Measurements from ENCODE around the gene PLCXD1.
A peak's percentile ranks its signal among the peaks of the same experiment; 100 is the strongest.
"Not testable (repeated sequence)": the region's sequence is repeated elsewhere in the genome, so short reads cannot be mapped to it uniquely, and the experiment has no call there.

PLCXD1 gene

GRCh38 chrX:281166-281999 lies at the start of gene PLCXD1:
TSS of gene PLCXD1 (plus strand) at chrX:281381. CDS start at chrX:284188, 2,807 bp downstream.
- Mint-ChIP-seq H3K27ac (peak within 1 kb of the TSS; percentile 28 to 90), H3K9me3 (no peaks in the 10 kb centered on the region), H3K27me3 (no peaks in the 10 kb centered on the region), H3K4me1 (peaks cover 53% of the 10 kb centered on the region), H3K4me3 (peak within 1 kb of the TSS; percentile 83 to 88)
- ATAC-seq (no peak), DNase-seq (no peak)

GRCh38 chrX:231637-232277 lies 49.4 kb upstream of the PLCXD1 start:
- H3K27ac Mint-ChIP-seq, H3K27me3 Mint-ChIP-seq, H3K4me1 Mint-ChIP-seq, H3K4me3 Mint-ChIP-seq, H3K9me3 Mint-ChIP-seq, DNase-seq: not testable (repeated sequence)
- peak; percentile 89 for ATAC-seq

GRCh38 chrX:232278-232655 lies 48.9 kb upstream of the PLCXD1 start:
- ATAC-seq, result peak; percentile 55
- not testable (repeated sequence) for DNase-seq, H3K4me1 Mint-ChIP-seq, H3K4me3 Mint-ChIP-seq, H3K27ac Mint-ChIP-seq, H3K9me3 Mint-ChIP-seq, H3K27me3 Mint-ChIP-seq

- ATAC-seq, DNase-seq, H3K4me1 Mint-ChIP-seq, H3K9me3 Mint-ChIP-seq, H3K27ac Mint-ChIP-seq, H3K27me3 Mint-ChIP-seq, H3K4me3 Mint-ChIP-seq: not testable (repeated sequence)
Observed at GRCh38 chrX:236201-236600, 45.0 kb upstream of the PLCXD1 start.

GRCh38 chrX:250965-251364 lies 30.2 kb upstream of the PLCXD1 start:
- peaks cover 18% of the 10 kb centered on the region for H3K4me1 Mint-ChIP-seq
- H3K27ac Mint-ChIP-seq, result peak overlapping the region; percentile 92 to 94
- H3K27me3 Mint-ChIP-seq, result no peaks in the 10 kb centered on the region
- H3K4me3 Mint-ChIP-seq, result peak overlapping the region; percentile 66 to 72
- H3K9me3 Mint-ChIP-seq, result peaks cover 12% of the 10 kb centered on the region in 2 donors
- ATAC-seq (peak; percentile 67), DNase-seq (no peak)

GRCh38 chrX:251396-252243 lies 29.6 kb upstream of the PLCXD1 start:
- not testable (repeated sequence) for ATAC-seq, DNase-seq, H3K27me3 Mint-ChIP-seq
- peak overlapping the region; percentile 92 to 94 for H3K27ac Mint-ChIP-seq
- peaks cover 18% of the 10 kb centered on the region for H3K4me1 Mint-ChIP-seq
- peak overlapping the region; percentile 66 to 72 for H3K4me3 Mint-ChIP-seq
- H3K9me3 Mint-ChIP-seq, result peaks cover 12% of the 10 kb centered on the region in 2 donors

GRCh38 chrX:252244-252956 lies 28.8 kb upstream of the PLCXD1 start:
- ATAC-seq, result no peak
- Mint-ChIP-seq H3K27me3 (no peaks in the 10 kb centered on the region), H3K4me1 (peaks cover 18% of the 10 kb centered on the region), H3K27ac (no peak overlapping the region), H3K4me3 (no peak overlapping the region), H3K9me3 (peaks cover 12% of the 10 kb centered on the region in 2 donors)
- no peak for DNase-seq

- Mint-ChIP-seq H3K4me3 (no peak overlapping the region), H3K27me3 (no peaks in the 10 kb centered on the region), H3K9me3 (peaks cover 12% of the 10 kb centered on the region in 2 donors), H3K4me1 (peaks cover 18% of the 10 kb centered on the region), H3K27ac (no peak overlapping the region)
- ATAC-seq (no peak), DNase-seq (no peak)
Observed at GRCh38 chrX:252957-253291, 28.3 kb upstream of the PLCXD1 start.

GRCh38 chrX:253451-254297 lies 27.5 kb upstream of the PLCXD1 start:
- no peak overlapping the region for H3K27ac Mint-ChIP-seq
- H3K4me1 Mint-ChIP-seq, result peaks cover 18% of the 10 kb centered on the region
- peaks cover 12% of the 10 kb centered on the region in 2 donors for H3K9me3 Mint-ChIP-seq
- no peak overlapping the region for H3K4me3 Mint-ChIP-seq
- no peak for DNase-seq
- peak; percentile 19 for ATAC-seq
- no peaks in the 10 kb centered on the region for H3K27me3 Mint-ChIP-seq

GRCh38 chrX:254630-255215 lies 26.5 kb upstream of the PLCXD1 start:
- no peak overlapping the region for H3K4me3 Mint-ChIP-seq
- peaks cover 18% of the 10 kb centered on the region for H3K4me1 Mint-ChIP-seq
- H3K9me3 Mint-ChIP-seq, result peaks cover 12% of the 10 kb centered on the region in 2 donors
- ATAC-seq, result no peak
- no peaks in the 10 kb centered on the region for H3K27me3 Mint-ChIP-seq
- no peak overlapping the region for H3K27ac Mint-ChIP-seq
- no peak for DNase-seq

GRCh38 chrX:255923-256331 lies 25.3 kb upstream of the PLCXD1 start:
- Mint-ChIP-seq H3K9me3 (peaks cover 12% of the 10 kb centered on the region in 2 donors), H3K27ac (no peak overlapping the region), H3K27me3 (no peaks in the 10 kb centered on the region), H3K4me3 (no peak overlapping the region), H3K4me1 (peaks cover 16% of the 10 kb centered on the region)
- no peak for DNase-seq
- ATAC-seq, result no peak

- not testable (repeated sequence) for ATAC-seq, H3K4me3 Mint-ChIP-seq, H3K9me3 Mint-ChIP-seq, DNase-seq, H3K27me3 Mint-ChIP-seq, H3K4me1 Mint-ChIP-seq, H3K27ac Mint-ChIP-seq
Observed at GRCh38 chrX:257054-257453, 24.1 kb upstream of the PLCXD1 start.

- H3K27ac Mint-ChIP-seq, result no peak overlapping the region
- no peaks in the 10 kb centered on the region for H3K27me3 Mint-ChIP-seq
- no peak overlapping the region for H3K4me3 Mint-ChIP-seq
- peaks cover 2 to 3% of the 10 kb centered on the region in 2 donors for H3K9me3 Mint-ChIP-seq
- no peak for DNase-seq
- ATAC-seq, result peak; percentile 4
- H3K4me1 Mint-ChIP-seq, result peaks cover 2% of the 10 kb centered on the region
Observed at GRCh38 chrX:257681-258289, 23.4 kb upstream of the PLCXD1 start.
